Left ventricle myocardium inferior (tissue), 1 donor: ENCODE data around the gene KIAA1217. TPM values are rescaled to one million over a fixed set of nuclear protein-coding genes. Genes with fewer than 3 reads are reported as not detected.

Experiments
- DNase-seq: peaks from one replicate; pipeline ENCODE4 v3.0.0-alpha.2; 2020
- H3K27ac ChIP-seq: fragments of 200-600 bp; replicated peaks from 2 replicates; pipeline ENCODE4 v1.8.0; 2021
- H3K27me3 ChIP-seq: fragments of 200-600 bp; 2 replicates; pipeline ENCODE4 v1.8.0; 2021; ENCODE audit warnings: low read depth
- H3K36me3 ChIP-seq: fragments of 200-600 bp; 2 replicates; pipeline ENCODE4 v1.8.0; 2021
- H3K4me1 ChIP-seq: fragments of 200-600 bp; 2 replicates; pipeline ENCODE4 v1.8.0; 2021
- H3K4me3 ChIP-seq: fragments of 200-600 bp; 2 replicates; pipeline ENCODE4 v1.8.0; 2021; ENCODE audit warnings: mild to moderate bottlenecking, moderate library complexity
- H3K9me3 ChIP-seq: fragments of 200-600 bp; replicated peaks from 2 replicates; pipeline ENCODE4 v1.8.0; 2021
- intact Hi-C: fragments of 100-400 bp; cut with micrococcal nuclease; formaldehyde crosslinking; loops from one replicate; pipeline ENCODE4 v1.11.0; 2022
- total RNA-seq: library from RNA; stranded (reverse); fragmentation: NEBNext Ultra II Directional; extraction: Animal tissue kit (Norgen Biotek cat#: 25700); gene quantifications from one replicate; pipeline ENCODE4 v1.2.1, GENCODE V29; 2021
- TF ChIP-seq, protein P1 (sequence below): fragments of 200-600 bp; IDR thresholded peaks from 2 replicates; pipeline ENCODE4 v1.8.0; 2021; ENCODE audit warnings: antibody characterized with exemption, mild to moderate bottlenecking, borderline replicate concordance
- donor health status: DM: no; HTN: yes; CAD: no; lungs with severe emphysema.

The KIAA1217 gene
- total RNA-seq, 1 donor from 2014 or later: 30.2 TPM

DNA sequence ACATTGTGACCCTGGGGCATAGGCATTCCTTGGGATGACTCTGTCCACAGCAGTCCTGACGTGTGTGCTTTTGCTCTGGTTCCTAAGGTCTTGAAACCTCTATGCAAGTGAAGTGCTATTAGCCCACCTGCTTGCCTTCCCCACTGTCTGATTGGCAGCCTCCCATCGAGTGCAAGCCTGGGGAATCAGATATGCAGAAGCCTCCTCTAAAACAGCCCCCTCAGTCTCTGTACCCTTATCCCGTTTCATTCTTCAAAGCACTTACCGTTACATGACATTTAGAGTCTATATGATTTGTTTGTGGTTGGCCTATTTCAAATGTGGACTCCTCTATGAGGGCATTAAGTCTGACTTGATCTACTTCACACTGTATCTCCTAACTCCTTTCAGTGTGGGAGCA lies 4.3 kb downstream of the KIAA1217 start:
- Histone ChIP-seq H3K36me3 (no peaks in the 10 kb centered on the region), H3K4me1 (peaks cover 96% of the 10 kb centered on the region), H3K9me3 (no peaks in the 10 kb centered on the region), H3K27ac (peak overlapping the region; percentile 90), H3K27me3 (no peaks in the 10 kb centered on the region), H3K4me3 (peak overlapping the region; percentile 77)
- intact Hi-C loops: no loop called here
- TF ChIP-seq, protein P1, sequence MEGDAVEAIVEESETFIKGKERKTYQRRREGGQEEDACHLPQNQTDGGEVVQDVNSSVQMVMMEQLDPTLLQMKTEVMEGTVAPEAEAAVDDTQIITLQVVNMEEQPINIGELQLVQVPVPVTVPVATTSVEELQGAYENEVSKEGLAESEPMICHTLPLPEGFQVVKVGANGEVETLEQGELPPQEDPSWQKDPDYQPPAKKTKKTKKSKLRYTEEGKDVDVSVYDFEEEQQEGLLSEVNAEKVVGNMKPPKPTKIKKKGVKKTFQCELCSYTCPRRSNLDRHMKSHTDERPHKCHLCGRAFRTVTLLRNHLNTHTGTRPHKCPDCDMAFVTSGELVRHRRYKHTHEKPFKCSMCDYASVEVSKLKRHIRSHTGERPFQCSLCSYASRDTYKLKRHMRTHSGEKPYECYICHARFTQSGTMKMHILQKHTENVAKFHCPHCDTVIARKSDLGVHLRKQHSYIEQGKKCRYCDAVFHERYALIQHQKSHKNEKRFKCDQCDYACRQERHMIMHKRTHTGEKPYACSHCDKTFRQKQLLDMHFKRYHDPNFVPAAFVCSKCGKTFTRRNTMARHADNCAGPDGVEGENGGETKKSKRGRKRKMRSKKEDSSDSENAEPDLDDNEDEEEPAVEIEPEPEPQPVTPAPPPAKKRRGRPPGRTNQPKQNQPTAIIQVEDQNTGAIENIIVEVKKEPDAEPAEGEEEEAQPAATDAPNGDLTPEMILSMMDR: no peak
- DNase-seq: no peak

DNA sequence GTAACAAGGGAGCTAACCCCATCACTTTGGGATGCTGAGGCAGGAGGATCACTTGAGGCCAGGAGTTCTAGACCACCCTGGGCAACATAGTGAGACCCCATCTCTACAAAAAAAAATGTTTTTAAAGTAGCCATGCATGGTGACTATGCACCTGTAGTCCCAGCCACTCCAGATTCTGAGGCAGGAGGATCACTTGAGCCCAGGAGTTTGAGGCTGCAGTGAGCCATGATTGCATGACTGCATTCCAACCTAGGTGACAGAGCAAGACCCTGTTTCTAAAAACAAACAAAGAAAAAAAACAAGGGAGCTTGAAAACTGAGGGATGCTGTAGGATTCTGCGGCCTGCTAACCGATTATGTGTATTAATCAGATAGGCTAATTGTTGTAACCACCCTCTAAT lies 4.9 kb downstream of the KIAA1217 start:
- TF ChIP-seq, protein P1: no peak

DNA sequence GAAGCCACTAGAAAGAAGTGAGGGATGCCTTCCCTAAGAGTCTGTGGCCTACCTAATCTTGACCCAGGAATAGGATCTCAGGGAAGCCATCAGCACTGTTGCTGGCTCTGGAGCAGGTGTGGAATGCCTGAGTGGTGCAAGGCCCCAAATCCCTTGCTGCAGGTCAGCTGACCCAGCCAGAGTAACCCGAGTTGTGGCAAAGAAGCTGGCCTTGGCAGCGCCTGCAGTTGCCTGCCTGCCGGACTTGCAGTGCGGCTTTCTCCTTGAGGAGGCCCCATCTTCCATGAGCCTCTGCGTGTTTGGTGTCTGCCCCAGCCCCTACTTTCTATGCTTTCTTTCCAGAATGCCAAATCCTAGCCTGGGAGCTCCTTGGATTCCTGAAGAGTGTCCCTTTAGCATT lies 5.8 kb downstream of the KIAA1217 start:
- Histone ChIP-seq H3K27me3 (no peaks in the 10 kb centered on the region), H3K27ac (peak overlapping the region; percentile 90), H3K9me3 (no peaks in the 10 kb centered on the region), H3K4me3 (peak overlapping the region; percentile 54), H3K4me1 (peaks cover 82% of the 10 kb centered on the region), H3K36me3 (peaks cover 6% of the 10 kb centered on the region)
- intact Hi-C loops: no loop called here
- no peak for DNase-seq
- TF ChIP-seq, protein P1: no peak

More for the DNA sequence above, 4.9 kb downstream of the KIAA1217 start:
- no peaks in the 10 kb centered on the region for H3K9me3 ChIP-seq
- H3K27me3 ChIP-seq: no peaks in the 10 kb centered on the region
- intact Hi-C loops: no loop called here
- DNase-seq: no peak
- H3K36me3 ChIP-seq: no peaks in the 10 kb centered on the region
- H3K4me1 ChIP-seq: peaks cover 90% of the 10 kb centered on the region
- H3K27ac ChIP-seq: peak overlapping the region; percentile 90
- peak overlapping the region; percentile 54 for H3K4me3 ChIP-seq

DNA sequence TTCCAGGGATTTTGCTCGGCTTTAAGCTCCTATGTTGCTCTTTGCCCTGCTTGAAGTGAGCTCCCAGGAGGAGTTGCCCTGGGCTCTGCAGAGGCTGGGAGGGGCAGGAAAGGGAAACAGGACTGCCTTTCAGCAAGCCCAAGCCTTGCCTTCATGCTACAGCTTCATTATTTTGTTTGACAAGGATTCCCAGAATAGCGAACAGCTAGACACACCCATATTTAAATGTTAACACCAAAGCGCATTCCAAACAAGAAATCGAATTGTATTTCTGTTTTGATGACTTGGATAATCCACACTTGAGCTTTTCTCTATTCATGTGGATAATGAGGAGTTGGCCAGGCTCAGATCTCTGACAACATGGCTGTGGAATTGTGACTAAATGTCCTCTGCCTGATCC lies 6.3 kb downstream of the KIAA1217 start:
- H3K36me3 ChIP-seq: peaks cover 10% of the 10 kb centered on the region
- intact Hi-C loops: no loop called here
- H3K9me3 ChIP-seq: no peaks in the 10 kb centered on the region

DNA sequence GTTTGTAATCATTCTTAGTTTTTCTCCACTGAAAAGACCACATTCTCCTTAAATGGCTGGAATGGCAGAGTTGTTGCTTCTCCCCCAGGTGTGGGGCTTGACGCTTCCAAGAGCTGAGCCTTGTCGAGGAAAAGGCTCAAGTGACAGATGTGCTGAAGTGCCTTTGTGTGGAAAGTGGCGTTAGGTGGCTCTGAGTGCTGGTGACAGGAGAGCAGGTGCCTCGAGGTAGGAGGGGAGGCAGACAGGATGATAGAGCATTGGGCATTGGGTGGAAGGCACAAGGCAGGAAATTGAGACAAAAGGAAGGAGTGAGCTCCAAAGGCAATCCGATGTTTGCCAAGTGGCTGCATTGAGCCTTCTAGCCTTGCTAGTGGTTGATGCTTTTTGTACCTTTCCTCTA lies 6.7 kb downstream of the KIAA1217 start:
- H3K4me3 ChIP-seq: peak overlapping the region; percentile 54
- intact Hi-C loops: no loop called here

More for the DNA sequence above, 6.3 kb downstream of the KIAA1217 start:
- TF ChIP-seq, protein P1: no peak
- Histone ChIP-seq H3K27me3 (no peaks in the 10 kb centered on the region), H3K4me3 (peak overlapping the region; percentile 54), H3K4me1 (peaks cover 78% of the 10 kb centered on the region), H3K27ac (peak overlapping the region; percentile 90)
- DNase-seq: no peak

More for the DNA sequence above, 6.7 kb downstream of the KIAA1217 start:
- TF ChIP-seq, protein P1: no peak
- Histone ChIP-seq H3K9me3 (no peaks in the 10 kb centered on the region), H3K4me1 (peaks cover 74% of the 10 kb centered on the region), H3K27ac (peak overlapping the region; percentile 90), H3K36me3 (peaks cover 14% of the 10 kb centered on the region), H3K27me3 (no peaks in the 10 kb centered on the region)
- no peak for DNase-seq
